Stimulated activated memory B cell treated with anti-CD40 and anti-IgM and Interleukin-4, amounts not matched to agents 10 μg/mL and 1 μg/mL and 100 μg/mL, for 72 hours (primary cell): ENCODE measurements around the gene COX10.

Experiments
- ATAC-seq: fragments of 150-1000 bp; cut with Tn5 transposase; 2 replicates; pipeline ENCODE4 v1.10.0; 2021
- H3K27ac Mint-ChIP-seq: one replicate; pipeline ENCODE4 v1.8.0; 2022; ENCODE audit warnings: mild to moderate bottlenecking, mixed read lengths
- H3K27me3 Mint-ChIP-seq: one replicate; pipeline ENCODE4 v1.8.0; 2022; ENCODE audit warnings: mixed read lengths
- H3K36me3 Mint-ChIP-seq: one replicate; pipeline ENCODE4 v1.8.0; 2022; ENCODE audit warnings: mixed read lengths
- H3K4me1 Mint-ChIP-seq: one replicate; pipeline ENCODE4 v1.8.0; 2022; ENCODE audit warnings: mixed read lengths
- H3K4me3 Mint-ChIP-seq: one replicate; pipeline ENCODE4 v1.8.0; 2022; ENCODE audit warnings: mild to moderate bottlenecking, moderate library complexity, mixed read lengths
- H3K9me3 Mint-ChIP-seq: one replicate; pipeline ENCODE4 v1.8.0; 2022; ENCODE audit warnings: mixed read lengths

Gene COX10

DNA sequence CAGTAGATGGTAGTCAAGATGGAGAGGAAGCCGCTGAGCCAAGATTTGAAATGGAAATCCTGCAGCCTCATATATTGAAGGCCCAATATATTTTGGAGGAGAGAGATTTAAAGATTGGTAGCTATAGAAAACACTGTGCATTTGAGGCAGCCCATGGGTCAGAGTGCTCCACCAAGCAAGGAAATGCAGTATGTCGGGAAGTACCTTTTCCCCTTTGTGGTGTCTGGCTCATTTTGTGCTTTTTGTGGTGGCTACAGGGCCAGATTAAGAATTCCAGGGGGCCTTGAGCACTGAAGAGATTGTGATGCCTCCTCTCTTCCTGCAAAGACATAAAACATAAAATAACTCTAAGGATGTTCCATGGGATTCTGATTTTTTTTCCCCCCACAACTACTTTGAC lies 127.8 kb downstream of the COX10 start:
- Mint-ChIP-seq H3K9me3 (no peaks in the 10 kb centered on the region), H3K4me3 (no peak overlapping the region), H3K4me1 (peaks cover 13% of the 10 kb centered on the region), H3K27ac (no peak overlapping the region), H3K27me3 (no peaks in the 10 kb centered on the region), H3K36me3 (peaks cover 55% of the 10 kb centered on the region)
- ATAC-seq = no peak

DNA sequence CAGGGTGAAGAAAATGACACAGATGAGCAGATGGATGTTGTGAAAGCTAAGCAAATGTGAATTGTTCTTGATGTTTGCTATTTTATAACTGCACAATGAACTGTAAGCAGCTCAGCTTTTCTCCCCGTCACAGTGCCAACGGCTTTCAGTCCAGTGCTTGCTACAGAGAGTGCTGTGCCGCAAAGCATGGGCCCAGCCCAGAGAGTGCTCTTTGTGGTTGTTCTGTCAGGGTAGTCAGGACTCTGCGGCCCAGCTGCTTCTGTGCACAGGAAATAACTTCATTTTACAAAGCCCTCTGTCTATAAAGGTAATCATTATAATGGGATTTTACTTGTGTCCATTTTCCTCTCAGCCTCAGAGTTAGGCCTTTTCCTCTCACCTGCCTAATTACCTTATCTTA lies 128.3 kb downstream of the COX10 start:
- no peaks in the 10 kb centered on the region for H3K9me3 Mint-ChIP-seq
- H3K27ac Mint-ChIP-seq = no peak overlapping the region
- H3K4me3 Mint-ChIP-seq = no peak overlapping the region
- H3K27me3 Mint-ChIP-seq = no peaks in the 10 kb centered on the region
- ATAC-seq = no peak
- peaks cover 56% of the 10 kb centered on the region for H3K36me3 Mint-ChIP-seq
- H3K4me1 Mint-ChIP-seq = peaks cover 9% of the 10 kb centered on the region

DNA sequence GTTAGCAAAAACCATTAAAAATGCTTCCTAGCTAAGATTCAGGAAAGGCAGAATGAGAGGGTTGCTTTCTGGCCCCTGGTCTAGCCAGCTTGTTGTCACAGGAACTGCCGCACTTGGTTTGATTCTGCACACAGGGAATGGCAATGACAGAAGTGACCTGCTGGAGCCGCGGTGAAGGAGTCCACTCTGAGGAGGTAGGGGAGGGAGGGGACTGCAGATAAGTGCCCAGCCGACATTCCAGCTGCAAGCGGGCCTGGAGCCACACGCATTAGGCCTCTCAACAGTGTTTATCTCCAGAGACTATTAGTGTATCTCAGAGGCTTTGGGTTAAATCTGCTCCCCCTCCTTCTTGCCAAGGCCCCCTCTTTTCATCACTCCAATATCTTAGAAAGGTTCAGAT lies 128.7 kb downstream of the COX10 start:
- H3K27me3 Mint-ChIP-seq = no peaks in the 10 kb centered on the region
- H3K36me3 Mint-ChIP-seq = peaks cover 60% of the 10 kb centered on the region
- ATAC-seq = no peak
- H3K4me1 Mint-ChIP-seq = peaks cover 9% of the 10 kb centered on the region
- H3K4me3 Mint-ChIP-seq = no peak overlapping the region
- H3K9me3 Mint-ChIP-seq = no peaks in the 10 kb centered on the region
- H3K27ac Mint-ChIP-seq = no peak overlapping the region

DNA sequence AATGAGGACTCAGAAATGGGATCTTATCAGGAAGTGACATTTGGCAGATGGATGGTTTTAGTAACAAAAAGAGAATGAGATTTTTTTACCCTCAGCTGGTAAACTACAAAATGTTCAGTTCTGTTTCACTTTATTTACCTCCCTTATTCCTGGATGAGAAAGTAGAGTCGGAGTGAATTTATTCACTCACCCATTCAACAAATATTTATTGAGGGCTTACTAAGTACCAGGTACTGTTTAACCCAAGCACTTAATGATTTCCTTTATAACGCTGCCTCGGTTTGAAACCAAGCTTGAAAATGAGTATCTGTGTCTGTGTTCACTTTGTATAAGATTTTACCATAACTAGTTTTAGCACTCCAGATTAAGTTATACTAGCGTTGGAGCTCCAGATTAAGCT lies 129.3 kb downstream of the COX10 start:
- Mint-ChIP-seq H3K27me3 (no peaks in the 10 kb centered on the region), H3K4me1 (peaks cover 9% of the 10 kb centered on the region), H3K27ac (no peak overlapping the region)

DNA sequence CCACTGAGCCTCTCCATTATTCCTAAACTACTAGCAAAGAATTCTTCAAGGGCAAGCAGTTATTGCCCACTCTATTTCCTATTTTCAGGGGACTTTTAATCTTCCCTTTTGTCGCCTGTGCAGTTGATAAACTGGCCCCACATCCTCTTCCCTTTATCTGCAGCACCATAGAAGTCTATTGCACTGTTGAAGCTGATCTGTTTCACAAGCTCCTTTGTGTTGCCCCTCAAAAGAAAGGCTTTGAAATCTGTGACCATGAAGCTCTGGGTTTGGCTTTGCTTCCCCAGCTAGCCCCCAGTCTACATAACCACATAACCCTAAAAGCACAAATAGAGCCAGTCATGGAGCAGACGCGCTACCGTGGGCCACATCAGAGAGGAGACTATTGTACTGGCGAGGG lies 130.3 kb downstream of the COX10 start:
- no peaks in the 10 kb centered on the region for H3K9me3 Mint-ChIP-seq
- no peak overlapping the region for H3K27ac Mint-ChIP-seq
- no peaks in the 10 kb centered on the region for H3K27me3 Mint-ChIP-seq
- peaks cover 64% of the 10 kb centered on the region for H3K36me3 Mint-ChIP-seq
- H3K4me1 Mint-ChIP-seq = peaks cover 9% of the 10 kb centered on the region
- H3K4me3 Mint-ChIP-seq = no peak overlapping the region
- no peak for ATAC-seq

More for the DNA sequence above, 129.3 kb downstream of the COX10 start:
- ATAC-seq = no peak
- Mint-ChIP-seq H3K36me3 (peaks cover 61% of the 10 kb centered on the region), H3K4me3 (no peak overlapping the region), H3K9me3 (no peaks in the 10 kb centered on the region)

DNA sequence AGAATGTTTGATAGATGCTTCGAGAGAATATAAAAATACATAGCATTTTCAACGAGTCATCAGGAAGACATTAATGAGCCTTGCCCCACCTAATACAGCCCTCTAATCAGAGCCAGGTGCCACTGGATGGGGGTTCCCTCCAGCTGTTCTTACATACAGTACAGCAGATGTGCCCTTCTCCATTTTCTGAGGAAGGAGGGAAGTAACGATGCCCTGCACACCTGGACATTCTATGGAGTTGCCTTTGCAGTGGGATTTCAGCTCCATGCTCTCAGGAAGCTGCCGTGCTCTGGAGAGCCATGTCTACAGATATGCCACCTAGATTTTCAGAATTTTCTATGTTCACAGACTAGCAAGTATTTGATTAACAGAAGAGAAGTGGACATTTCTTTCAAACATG lies 131.1 kb downstream of the COX10 start:
- no peak overlapping the region for H3K27ac Mint-ChIP-seq
- ATAC-seq = no peak
- no peak overlapping the region for H3K4me3 Mint-ChIP-seq
- H3K27me3 Mint-ChIP-seq = no peaks in the 10 kb centered on the region
- no peaks in the 10 kb centered on the region for H3K9me3 Mint-ChIP-seq
- peaks cover 70% of the 10 kb centered on the region for H3K36me3 Mint-ChIP-seq
- peaks cover 9% of the 10 kb centered on the region for H3K4me1 Mint-ChIP-seq

DNA sequence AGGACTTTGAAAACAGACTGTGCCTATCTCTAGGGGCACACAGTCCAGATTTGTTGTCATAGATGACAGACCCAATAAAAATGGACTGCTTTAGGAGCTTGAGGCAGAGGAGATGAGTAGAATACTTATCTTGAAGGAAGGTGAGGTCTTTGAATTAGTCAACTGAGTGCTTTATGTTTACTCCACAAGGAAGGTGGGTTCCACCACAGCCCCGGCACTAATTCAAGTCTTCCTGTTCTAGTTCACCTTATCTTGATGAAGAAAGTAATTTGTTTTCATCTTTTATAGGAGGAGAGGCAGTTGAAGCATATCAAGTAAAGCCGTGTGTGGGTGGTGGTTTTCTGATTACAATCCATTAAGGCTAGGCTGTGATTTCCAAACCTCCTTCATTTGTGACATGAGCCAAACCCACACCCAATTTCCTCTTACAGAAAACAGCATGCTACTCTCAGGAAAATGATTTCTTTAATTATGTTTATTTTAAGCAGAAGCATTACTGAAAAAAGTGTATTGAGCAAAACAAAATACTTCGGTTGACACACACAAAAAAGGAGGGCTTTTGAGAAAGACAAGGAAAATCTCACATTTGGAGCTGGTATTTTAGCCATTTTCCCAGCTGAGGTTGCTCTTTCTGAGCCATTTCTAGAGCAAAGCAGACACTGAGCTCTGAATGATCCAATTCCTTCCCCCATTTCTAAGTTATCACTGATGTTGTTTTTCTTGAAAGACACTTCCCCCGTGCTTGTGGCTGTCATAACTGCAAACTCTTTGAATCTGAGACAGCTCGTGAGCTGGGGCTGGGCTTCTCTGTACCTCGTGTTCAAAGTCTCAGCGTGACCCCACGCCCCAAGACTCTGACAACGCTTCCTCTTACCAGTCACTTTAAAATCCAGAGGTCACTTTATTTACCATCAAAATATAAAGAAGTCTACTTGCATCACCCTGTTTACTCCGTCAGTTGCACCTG lies 132.0 kb downstream of the COX10 start:
- peaks cover 5% of the 10 kb centered on the region for H3K4me1 Mint-ChIP-seq
- no peaks in the 10 kb centered on the region for H3K27me3 Mint-ChIP-seq
- H3K4me3 Mint-ChIP-seq = no peak overlapping the region
- no peak overlapping the region for H3K27ac Mint-ChIP-seq
- no peak for ATAC-seq
- H3K36me3 Mint-ChIP-seq = peaks cover 72% of the 10 kb centered on the region
- H3K9me3 Mint-ChIP-seq = no peaks in the 10 kb centered on the region

DNA sequence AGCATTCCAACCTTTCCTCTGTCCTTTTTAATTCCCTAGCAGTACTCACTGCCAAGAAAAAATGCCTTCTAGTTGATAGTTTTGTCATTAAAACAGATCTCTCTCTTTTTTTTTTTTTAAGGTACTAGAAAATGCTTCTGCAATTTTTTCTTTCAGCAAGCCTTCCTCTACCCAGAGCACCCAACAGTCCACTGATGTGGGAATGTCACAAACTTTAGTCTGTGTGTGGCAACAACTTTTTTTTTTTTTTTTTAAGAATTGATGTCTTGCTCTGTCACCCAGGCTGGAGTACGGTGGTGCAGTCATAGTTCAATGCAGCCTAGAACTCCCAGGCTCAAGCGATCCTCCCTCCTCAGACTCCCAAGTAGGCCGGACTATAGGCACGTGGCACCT lies 132.7 kb downstream of the COX10 start:
- no peaks in the 10 kb centered on the region for H3K9me3 Mint-ChIP-seq
- no peak for ATAC-seq
- no peaks in the 10 kb centered on the region for H3K4me1 Mint-ChIP-seq
- H3K27ac Mint-ChIP-seq = no peak overlapping the region
- no peaks in the 10 kb centered on the region for H3K27me3 Mint-ChIP-seq
- H3K36me3 Mint-ChIP-seq = peaks cover 73% of the 10 kb centered on the region
- no peak overlapping the region for H3K4me3 Mint-ChIP-seq

DNA sequence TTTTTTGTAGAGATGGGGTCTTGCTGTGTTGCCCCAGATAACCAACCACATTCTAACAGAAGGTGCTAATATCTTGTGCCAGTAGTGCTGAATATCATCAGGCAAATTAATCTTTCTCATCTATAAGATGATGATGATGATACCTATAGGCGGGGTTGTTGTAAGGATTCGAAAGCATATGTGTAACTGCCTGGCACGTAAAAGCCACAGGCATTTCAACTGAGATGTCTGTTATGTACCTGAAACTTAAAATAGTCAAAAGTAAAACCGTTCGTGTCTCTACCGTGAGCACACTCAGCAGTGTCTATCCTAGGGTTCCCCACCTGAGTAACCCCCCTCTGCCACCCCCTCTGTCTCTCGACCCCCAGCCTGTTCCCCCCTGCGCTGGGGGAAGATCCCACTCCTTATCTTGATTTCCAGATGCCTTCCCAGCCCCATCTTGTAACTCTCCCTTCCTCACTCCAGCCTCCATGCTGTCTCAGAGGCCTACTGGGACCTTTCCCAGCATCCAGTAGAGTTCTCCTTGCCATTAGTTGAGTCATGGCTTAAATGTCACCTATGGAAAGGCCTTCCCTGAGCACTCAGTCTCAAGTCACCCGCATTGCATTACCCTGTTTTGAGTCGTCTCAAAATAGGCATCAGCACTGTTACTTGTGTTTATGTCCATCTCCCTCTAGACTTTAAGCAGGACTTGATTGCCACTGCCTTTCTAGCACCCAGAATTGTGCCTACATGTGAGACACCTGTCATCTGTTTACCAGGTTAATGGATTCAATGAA lies 133.3 kb downstream of the COX10 start:
- Mint-ChIP-seq H3K36me3 (peaks cover 79% of the 10 kb centered on the region), H3K27ac (no peak overlapping the region), H3K27me3 (no peaks in the 10 kb centered on the region), H3K9me3 (no peaks in the 10 kb centered on the region), H3K4me3 (no peak overlapping the region), H3K4me1 (no peaks in the 10 kb centered on the region)
- ATAC-seq = no peak

DNA sequence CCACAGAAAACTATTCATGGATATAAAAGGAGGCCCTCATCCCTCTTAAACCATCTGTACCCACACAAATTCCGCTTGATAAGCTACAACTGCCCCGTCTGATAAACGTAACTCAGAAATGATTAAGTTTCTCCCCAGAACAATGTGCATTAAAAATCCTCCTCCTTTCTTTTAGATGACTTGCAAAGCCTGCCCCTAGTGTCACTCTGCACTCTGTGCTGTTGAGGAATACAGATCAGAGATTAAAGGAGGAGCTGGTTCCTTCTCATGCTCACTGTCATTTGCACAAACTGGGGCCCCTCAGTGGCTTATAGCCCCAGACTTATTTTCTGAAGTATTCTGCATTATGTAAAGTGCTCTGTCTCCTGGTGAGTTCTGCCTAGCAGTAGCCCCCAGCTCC lies 134.1 kb downstream of the COX10 start:
- no peak for ATAC-seq
- Mint-ChIP-seq H3K9me3 (no peaks in the 10 kb centered on the region), H3K4me1 (no peaks in the 10 kb centered on the region), H3K27me3 (no peaks in the 10 kb centered on the region), H3K36me3 (peaks cover 82% of the 10 kb centered on the region), H3K4me3 (no peak overlapping the region), H3K27ac (no peak overlapping the region)

DNA sequence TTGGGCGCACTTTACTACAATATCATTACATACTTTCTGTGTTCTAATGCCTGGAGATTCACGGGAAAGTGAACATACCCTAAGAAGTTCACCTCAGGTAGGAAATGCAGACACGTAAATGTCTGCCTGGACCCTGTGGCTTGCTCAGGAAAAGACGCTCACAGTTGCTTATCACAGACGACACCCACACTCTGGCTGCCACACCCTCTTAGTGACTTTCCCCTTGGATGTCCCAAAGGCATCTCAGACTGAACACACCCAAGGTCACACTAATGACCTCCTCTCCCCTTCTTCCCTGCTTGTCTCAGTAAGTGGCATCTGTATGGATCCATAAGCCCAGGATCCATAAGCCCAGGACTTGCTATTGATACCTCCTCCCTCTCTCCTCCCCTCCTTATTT lies 134.8 kb downstream of the COX10 start:
- ATAC-seq = no peak
- peaks cover 81% of the 10 kb centered on the region for H3K36me3 Mint-ChIP-seq
- no peak overlapping the region for H3K27ac Mint-ChIP-seq
- H3K4me1 Mint-ChIP-seq = no peaks in the 10 kb centered on the region
- H3K27me3 Mint-ChIP-seq = no peaks in the 10 kb centered on the region
- H3K4me3 Mint-ChIP-seq = no peak overlapping the region
- no peaks in the 10 kb centered on the region for H3K9me3 Mint-ChIP-seq

DNA sequence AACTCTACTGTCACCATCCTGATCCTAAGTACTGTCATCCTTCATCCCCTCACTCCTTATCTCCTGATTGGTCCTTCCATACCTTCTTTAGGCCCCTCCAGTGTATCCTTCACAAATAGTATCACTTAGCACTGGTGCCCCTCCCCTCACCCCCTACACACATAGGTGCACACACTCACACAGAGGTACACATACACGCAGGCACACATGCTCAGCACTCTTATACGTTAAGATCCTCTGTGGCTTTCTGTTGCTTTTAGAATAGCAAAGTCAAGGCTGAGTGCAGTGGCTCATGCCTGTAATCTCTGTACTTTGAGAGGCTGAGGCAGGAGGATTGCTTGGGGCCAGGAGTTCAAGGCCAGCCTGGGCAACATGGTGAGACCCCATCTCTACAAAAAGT lies 135.2 kb downstream of the COX10 start:
- no peak overlapping the region for H3K27ac Mint-ChIP-seq
- H3K4me1 Mint-ChIP-seq = no peaks in the 10 kb centered on the region
- H3K4me3 Mint-ChIP-seq = no peak overlapping the region
- no peaks in the 10 kb centered on the region for H3K9me3 Mint-ChIP-seq
- no peaks in the 10 kb centered on the region for H3K27me3 Mint-ChIP-seq
- ATAC-seq = no peak
- H3K36me3 Mint-ChIP-seq = peaks cover 81% of the 10 kb centered on the region

DNA sequence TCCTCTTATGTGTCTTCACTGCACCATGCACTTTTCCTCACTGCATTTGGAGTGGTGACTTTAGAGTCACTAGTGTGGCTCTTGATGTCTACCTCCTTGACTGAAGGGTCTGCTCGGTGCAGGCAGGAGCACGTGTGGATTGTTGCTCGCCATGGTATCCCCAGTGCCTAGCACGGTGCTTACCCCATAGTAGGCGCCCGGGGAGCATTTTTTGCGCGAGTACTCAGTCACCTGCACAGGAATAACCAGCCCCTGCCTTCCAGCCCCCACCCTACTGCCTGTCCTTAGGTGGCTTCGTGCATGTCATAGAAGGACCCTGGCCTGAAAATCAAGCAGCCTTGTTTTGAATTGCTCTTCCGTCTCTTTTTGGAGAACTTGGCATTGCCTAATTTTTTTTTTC lies 136.1 kb downstream of the COX10 start:
- Mint-ChIP-seq H3K9me3 (no peaks in the 10 kb centered on the region), H3K27ac (no peak overlapping the region), H3K4me1 (no peaks in the 10 kb centered on the region), H3K36me3 (peaks cover 84% of the 10 kb centered on the region), H3K27me3 (no peaks in the 10 kb centered on the region), H3K4me3 (no peak overlapping the region)
- ATAC-seq = no peak

DNA sequence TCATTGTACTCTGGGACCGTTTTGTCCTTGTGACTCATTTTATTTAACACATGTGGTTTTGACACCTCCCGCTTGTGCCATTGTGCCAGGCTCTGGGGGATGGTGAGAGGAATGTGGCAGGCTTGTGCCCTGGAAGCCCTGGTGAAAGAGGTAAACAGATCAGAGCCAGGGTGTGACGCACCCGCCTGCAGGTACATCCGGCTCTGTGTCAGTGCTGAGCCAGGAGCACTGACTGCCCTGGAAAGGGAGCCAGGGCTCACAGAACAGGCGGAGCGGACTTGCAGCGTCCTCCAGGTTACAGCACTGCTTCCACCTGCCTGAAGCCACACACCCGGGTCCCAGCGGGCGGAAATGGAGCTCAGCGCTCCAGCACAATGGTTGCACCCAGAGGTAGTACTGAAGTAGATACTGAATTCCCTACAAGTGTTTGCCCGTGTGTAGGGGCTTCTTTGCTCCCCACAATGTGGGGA lies 136.7 kb downstream of the COX10 start:
- no peak for ATAC-seq
- H3K9me3 Mint-ChIP-seq = peaks cover 2% of the 10 kb centered on the region
- no peaks in the 10 kb centered on the region for H3K27me3 Mint-ChIP-seq
- no peaks in the 10 kb centered on the region for H3K4me1 Mint-ChIP-seq
- H3K4me3 Mint-ChIP-seq = no peak overlapping the region
- peaks cover 87% of the 10 kb centered on the region for H3K36me3 Mint-ChIP-seq
- H3K27ac Mint-ChIP-seq = no peak overlapping the region

DNA sequence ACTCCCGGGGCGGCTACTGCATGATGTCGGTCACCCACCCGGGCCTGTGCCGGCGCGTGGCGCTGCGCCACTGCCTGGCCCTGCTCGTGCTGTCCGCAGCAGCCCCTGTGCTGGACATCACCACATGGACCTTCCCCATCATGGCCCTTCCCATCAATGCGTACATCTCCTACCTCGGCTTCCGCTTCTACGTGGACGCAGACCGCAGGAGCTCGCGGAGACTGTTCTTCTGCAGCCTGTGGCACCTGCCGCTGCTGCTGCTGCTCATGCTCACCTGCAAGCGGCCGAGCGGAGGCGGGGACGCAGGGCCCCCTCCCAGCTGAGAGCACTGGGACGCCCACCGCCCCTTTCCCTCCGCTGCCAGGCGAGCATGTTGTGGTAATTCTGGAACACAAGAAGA lies 137.6 kb downstream of the COX10 start:
- ATAC-seq = no peak
- Mint-ChIP-seq H3K27ac (no peak overlapping the region), H3K4me3 (no peak overlapping the region), H3K9me3 (peaks cover 4% of the 10 kb centered on the region), H3K4me1 (no peaks in the 10 kb centered on the region), H3K36me3 (peaks cover 91% of the 10 kb centered on the region), H3K27me3 (no peaks in the 10 kb centered on the region)

DNA sequence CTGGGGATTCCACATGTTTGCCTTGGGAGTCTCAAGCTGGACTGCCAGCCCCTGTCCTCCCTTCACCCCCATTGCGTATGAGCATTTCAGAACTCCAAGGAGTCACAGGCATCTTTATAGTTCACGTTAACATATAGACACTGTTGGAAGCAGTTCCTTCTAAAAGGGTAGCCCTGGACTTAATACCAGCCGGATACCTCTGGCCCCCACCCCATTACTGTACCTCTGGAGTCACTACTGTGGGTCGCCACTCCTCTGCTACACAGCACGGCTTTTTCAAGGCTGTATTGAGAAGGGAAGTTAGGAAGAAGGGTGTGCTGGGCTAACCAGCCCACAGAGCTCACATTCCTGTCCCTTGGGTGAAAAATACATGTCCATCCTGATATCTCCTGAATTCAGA lies 138.5 kb downstream of the COX10 start:
- Mint-ChIP-seq H3K27ac (no peak overlapping the region), H3K4me1 (no peaks in the 10 kb centered on the region), H3K4me3 (no peak overlapping the region)

More for the DNA sequence above, 138.5 kb downstream of the COX10 start:
- peaks cover 90% of the 10 kb centered on the region for H3K36me3 Mint-ChIP-seq
- H3K9me3 Mint-ChIP-seq = peaks cover 4% of the 10 kb centered on the region
- ATAC-seq = no peak
- no peaks in the 10 kb centered on the region for H3K27me3 Mint-ChIP-seq
